ENCODE measurements around the gene PPARG.

PPARG gene

GRCh38 chr3:12479919-12480427 is 191.1 kb downstream of the PPARG start:
- H3K27ac ChIP-seq (ENCODE audit: low read depth, low read length), result no peak overlapping the region
- H3K4me2 ChIP-seq (ENCODE audit: low read length), result no peak overlapping the region
- no peaks in the 10 kb centered on the region for H3K27me3 ChIP-seq (ENCODE audit: control insufficient read depth, low read length)
- 0 out of 2 replicates have a peak, but pooled peaks cover 3% of the 10 kb centered on the region for H3K36me3 ChIP-seq (ENCODE audit: control insufficient read depth, low read length)
- no peaks in the 10 kb centered on the region for H3K9me2 ChIP-seq (replicated peaks; ENCODE audit: control insufficient read depth, low read length)
- H3K4me1 ChIP-seq (ENCODE audit: control insufficient read depth, low read length), result peaks cover 10% of the 10 kb centered on the region
- 0 out of 2 replicates have a peak, but pooled peaks cover 3% of the 10 kb centered on the region for H3F3A ChIP-seq (ENCODE audit: control insufficient read depth, insufficient read depth)
- H3K9me3 ChIP-seq (ENCODE audit: control insufficient read depth, insufficient read depth, low read length), result no peaks in the 10 kb centered on the region
- peak; percentile 73 for TF ChIP-seq CTCF (IDR thresholded peaks at IDR 0.05; ENCODE audit: low read depth, low read length, poor library complexity, severe bottlenecking)
- no peak for TF ChIP-seq EZH2phosphoT487 (IDR thresholded peaks at IDR 0.05; ENCODE audit: borderline replicate concordance, low read length)
- no peaks in the 10 kb centered on the region for H4K20me1 ChIP-seq (ENCODE audit: control insufficient read depth, insufficient read depth, low read depth, low read length)
- H3K79me2 ChIP-seq (ENCODE audit: control insufficient read depth, low read length), result peaks cover 6% of the 10 kb centered on the region
- no peak overlapping the region for H3K4me3 ChIP-seq (ENCODE audit: low read length)

- no peaks in the 10 kb centered on the region for H3K9me3 ChIP-seq (ENCODE audit: control insufficient read depth, insufficient read depth, low read length)
- peak overlapping the region; percentile 91 for H3K4me3 ChIP-seq (ENCODE audit: low read length)
- H3K27me3 ChIP-seq (ENCODE audit: control insufficient read depth, low read length), result no peaks in the 10 kb centered on the region
- peaks cover 21% of the 10 kb centered on the region for H3K4me1 ChIP-seq (ENCODE audit: control insufficient read depth, low read length)
- H3F3A ChIP-seq (ENCODE audit: control insufficient read depth, insufficient read depth), result 0 out of 2 replicates have a peak, but pooled peaks cover 3% of the 10 kb centered on the region
- H3K4me2 ChIP-seq (ENCODE audit: low read length), result peak overlapping the region; percentile 97
- peaks cover 28% of the 10 kb centered on the region for H3K36me3 ChIP-seq (ENCODE audit: control insufficient read depth, low read length)
- no peak for TF ChIP-seq EZH2phosphoT487 (IDR thresholded peaks at IDR 0.05; ENCODE audit: borderline replicate concordance, low read length)
- TF ChIP-seq CTCF (IDR thresholded peaks at IDR 0.05; ENCODE audit: low read depth, low read length, poor library complexity, severe bottlenecking), result no peak
- peaks cover 40% of the 10 kb centered on the region for H3K79me2 ChIP-seq (ENCODE audit: control insufficient read depth, low read length)
- no peaks in the 10 kb centered on the region for H3K9me2 ChIP-seq (replicated peaks; ENCODE audit: control insufficient read depth, low read length)
- H4K20me1 ChIP-seq (ENCODE audit: control insufficient read depth, insufficient read depth, low read depth, low read length), result no peaks in the 10 kb centered on the region
- H3K27ac ChIP-seq (ENCODE audit: low read depth, low read length), result peak overlapping the region; percentile 43
Observed at GRCh38 chr3:12483410-12483809, 194.5 kb downstream of the PPARG start.

- H3K79me2 ChIP-seq (ENCODE audit: control insufficient read depth, low read length), result peaks cover 44% of the 10 kb centered on the region
- H3K27me3 ChIP-seq (ENCODE audit: control insufficient read depth, low read length), result no peaks in the 10 kb centered on the region
- H3K4me1 ChIP-seq (ENCODE audit: control insufficient read depth, low read length), result peaks cover 21% of the 10 kb centered on the region
- peaks cover 30% of the 10 kb centered on the region for H3K36me3 ChIP-seq (ENCODE audit: control insufficient read depth, low read length)
- H3K4me3 ChIP-seq (ENCODE audit: low read length), result peak overlapping the region; percentile 91
- no peaks in the 10 kb centered on the region for H3K9me3 ChIP-seq (ENCODE audit: control insufficient read depth, insufficient read depth, low read length)
- 0 out of 2 replicates have a peak, but pooled peaks cover 3% of the 10 kb centered on the region for H3F3A ChIP-seq (ENCODE audit: control insufficient read depth, insufficient read depth)
- no peak for TF ChIP-seq CTCF (IDR thresholded peaks at IDR 0.05; ENCODE audit: low read depth, low read length, poor library complexity, severe bottlenecking)
- TF ChIP-seq EZH2phosphoT487 (IDR thresholded peaks at IDR 0.05; ENCODE audit: borderline replicate concordance, low read length), result no peak
- H3K27ac ChIP-seq (ENCODE audit: low read depth, low read length), result peak overlapping the region; percentile 43
- H4K20me1 ChIP-seq (ENCODE audit: control insufficient read depth, insufficient read depth, low read depth, low read length), result no peaks in the 10 kb centered on the region
- H3K4me2 ChIP-seq (ENCODE audit: low read length), result peak overlapping the region; percentile 97
- no peaks in the 10 kb centered on the region for H3K9me2 ChIP-seq (replicated peaks; ENCODE audit: control insufficient read depth, low read length)
Observed at GRCh38 chr3:12483872-12484197, 195.0 kb downstream of the PPARG start.

All from DOHH2 (cell line).